Activated CD8-positive, alpha-beta memory T cell treated with anti-CD3 and anti-CD28 coated beads for 4 hours (primary cell): Measurements from ENCODE around the gene LARGE1.

Source experiments
- DNase-seq, 2 donors: peaks; one replicate each; pipeline ENCODE4 v3.0.0-alpha.2; 2020; ENCODE audit warnings: low read depth in 2 of 2

Gene LARGE1

GRCh38 chr22:33521879-33522665, 398.2 kb downstream of the LARGE1 start:
- no peak for DNase-seq

GRCh38 chr22:33520904-33521780, 399.1 kb downstream of the LARGE1 start:
- DNase-seq, result no peak

GRCh38 chr22:33519974-33520903, 400.0 kb downstream of the LARGE1 start:
- DNase-seq, result no peak

GRCh38 chr22:33519071-33519973, 401.0 kb downstream of the LARGE1 start:
- DNase-seq, result no peak

- DNase-seq, result no peak
These were observed 401.9 kb downstream of the LARGE1 start for GRCh38 chr22:33518405-33518804.

GRCh38 chr22:33515795-33516194, 404.5 kb downstream of the LARGE1 start:
- DNase-seq, result no peak

GRCh38 chr22:33513388-33514338, 406.6 kb downstream of the LARGE1 start:
- DNase-seq, result no peak

GRCh38 chr22:33512908-33513307, 407.4 kb downstream of the LARGE1 start:
- no peak for DNase-seq

- no peak for DNase-seq
These were observed 409.8 kb downstream of the LARGE1 start for GRCh38 chr22:33510429-33510904.

GRCh38 chr22:33504941-33505625, 415.2 kb downstream of the LARGE1 start:
- no peak for DNase-seq

GRCh38 chr22:33496112-33496511, 424.2 kb downstream of the LARGE1 start:
- DNase-seq, result no peak

- DNase-seq, result no peak
These were observed 426.6 kb downstream of the LARGE1 start for GRCh38 chr22:33493476-33494205.

- DNase-seq, result no peak
These were observed 428.0 kb downstream of the LARGE1 start for GRCh38 chr22:33492210-33492651.

GRCh38 chr22:33487041-33487716, 433.1 kb downstream of the LARGE1 start:
- no peak for DNase-seq

GRCh38 chr22:33481550-33481949, 438.7 kb downstream of the LARGE1 start:
- DNase-seq, result no peak

GRCh38 chr22:33477120-33478111, 442.9 kb downstream of the LARGE1 start:
- no peak for DNase-seq
